Type B pancreatic cell (in vitro differentiated cells): ENCODE measurements around the gene LRRC26. TPM values are rescaled to one million over a fixed set of nuclear protein-coding genes. Genes with fewer than 3 reads are reported as not detected.

Experiments used
- DNase-seq: peaks from one replicate; pipeline ENCODE4 v3.0.0; 2021; ENCODE audit warnings: mixed read lengths; ENCODE audit not compliant: unreplicated experiment; ENCODE audit errors: extremely low spot score
- H3K27ac Mint-ChIP-seq: 2 replicates; pipeline ENCODE4 v1.8.0; 2021; ENCODE audit warnings: mild to moderate bottlenecking, mixed read lengths
- H3K27me3 Mint-ChIP-seq: 2 replicates; pipeline ENCODE4 v1.8.0; 2021; ENCODE audit warnings: mixed read lengths
- H3K36me3 Mint-ChIP-seq: 2 replicates; pipeline ENCODE4 v1.8.0; 2021; ENCODE audit warnings: mixed read lengths
- H3K4me1 Mint-ChIP-seq: one replicate; pipeline ENCODE4 v1.8.0; 2021; ENCODE audit warnings: mixed read lengths; ENCODE audit not compliant: unreplicated experiment
- H3K4me3 Mint-ChIP-seq: 2 replicates; pipeline ENCODE4 v1.8.0; 2021; ENCODE audit warnings: mild to moderate bottlenecking, mixed read lengths
- H3K9me3 Mint-ChIP-seq: 2 replicates; pipeline ENCODE4 v1.8.0; 2021; ENCODE audit warnings: mixed read lengths
- CTCF ChIP-seq: fragments of 200-600 bp; sonication (generic); conservative IDR thresholded peaks from 2 replicates; pipeline ENCODE4 v1.5.0; 2021; ENCODE audit warnings: antibody characterized with exemption, mild to moderate bottlenecking
- total RNA-seq: library from RNA; stranded (reverse); gene quantifications from 2 replicates; pipeline ENCODE4 v1.2.1, GENCODE V29; 2021; ENCODE audit warnings: low replicate concordance

The LRRC26 gene
- total RNA-seq, 1 donor from 2014 or later: 0.77 TPM

- H3K36me3 Mint-ChIP-seq: no peaks in the 10 kb centered on the region
- TF ChIP-seq CTCF: no peak
- H3K4me1 Mint-ChIP-seq: no peaks in the 10 kb centered on the region
- no peak overlapping the region for H3K27ac Mint-ChIP-seq
- H3K9me3 Mint-ChIP-seq: no peaks in the 10 kb centered on the region
- no peak for DNase-seq
- H3K27me3 Mint-ChIP-seq: peaks cover 81% of the 10 kb centered on the region
- H3K4me3 Mint-ChIP-seq: no peak overlapping the region
These were observed 8.0 kb downstream of the LRRC26 start for GRCh38 chr9:137161558-137162486.

- no peak for TF ChIP-seq CTCF
- Mint-ChIP-seq H3K36me3 (no peaks in the 10 kb centered on the region), H3K27ac (no peak overlapping the region), H3K4me3 (no peak overlapping the region), H3K27me3 (peaks cover 80% of the 10 kb centered on the region), H3K9me3 (no peaks in the 10 kb centered on the region), H3K4me1 (no peaks in the 10 kb centered on the region)
- DNase-seq: no peak
These were observed 8.9 kb downstream of the LRRC26 start for GRCh38 chr9:137160716-137161557.

GRCh38 chr9:137160054-137160425 is 9.8 kb downstream of the LRRC26 start:
- H3K9me3 Mint-ChIP-seq: no peaks in the 10 kb centered on the region
- no peak overlapping the region for H3K4me3 Mint-ChIP-seq
- H3K36me3 Mint-ChIP-seq: no peaks in the 10 kb centered on the region
- H3K27me3 Mint-ChIP-seq: peaks cover 77% of the 10 kb centered on the region
- no peak for DNase-seq
- no peak for TF ChIP-seq CTCF
- no peaks in the 10 kb centered on the region for H3K4me1 Mint-ChIP-seq
- H3K27ac Mint-ChIP-seq: no peak overlapping the region

- Mint-ChIP-seq H3K27ac (no peak overlapping the region), H3K36me3 (no peaks in the 10 kb centered on the region), H3K9me3 (no peaks in the 10 kb centered on the region), H3K4me1 (no peaks in the 10 kb centered on the region), H3K27me3 (peaks cover 77% of the 10 kb centered on the region), H3K4me3 (no peak overlapping the region)
- TF ChIP-seq CTCF: no peak
- no peak for DNase-seq
These were observed 10.5 kb downstream of the LRRC26 start for GRCh38 chr9:137159105-137160053.

- Mint-ChIP-seq H3K27ac (no peak overlapping the region), H3K4me1 (no peaks in the 10 kb centered on the region), H3K9me3 (no peaks in the 10 kb centered on the region), H3K4me3 (no peak overlapping the region), H3K27me3 (peaks cover 73% of the 10 kb centered on the region), H3K36me3 (no peaks in the 10 kb centered on the region)
- no peak for DNase-seq
- no peak for TF ChIP-seq CTCF
These were observed 11.2 kb downstream of the LRRC26 start for GRCh38 chr9:137158625-137159024.
